Measurements from ENCODE around the gene EXOC6B. TPM values are rescaled to one million over a fixed set of nuclear protein-coding genes. Genes with fewer than 3 reads are reported as not detected.

Gene EXOC6B
- total RNA-seq, 2 donors from 2014 or later: 16.6 to 36.6 TPM

GRCh38 chr2:72142570-72143440, 683.0 kb downstream of the EXOC6B start:
- Histone ChIP-seq H3K27me3 (replicated peaks; ENCODE audit: insufficient read depth) (peaks cover 25% of the 10 kb centered on the region), H3K9me3 (no peaks in the 10 kb centered on the region), H3K4me1 (replicated peaks) (peaks cover 24% of the 10 kb centered on the region), H3K27ac (no peak overlapping the region), H3K4me3 (peak overlapping the region in 1 of 2 donors; percentile 5), H3K36me3 (no peaks in the 10 kb centered on the region)
- peak; percentile 42 for DNase-seq (ENCODE audit: low spot score)
- no peak for TF ChIP-seq POLR2AphosphoS5 (IDR thresholded peaks at IDR 0.05)
- no peak for TF ChIP-seq POLR2A (IDR thresholded peaks at IDR 0.05)
- no peak for TF ChIP-seq CTCF (IDR thresholded peaks at IDR 0.05)
- WGBS: 29% methylated on average over 48 of the region's 50 CpGs
- intact Hi-C loops (cut with DNase I): loop anchor here (5.0 kb wide), 1 partner anchor 341 kb away; no protein-coding TSS in a partner anchor

GRCh38 chr2:72141881-72142451, 683.9 kb downstream of the EXOC6B start:
- Histone ChIP-seq H3K36me3 (no peaks in the 10 kb centered on the region), H3K27me3 (replicated peaks; ENCODE audit: insufficient read depth) (peaks cover 16% of the 10 kb centered on the region), H3K9me3 (no peaks in the 10 kb centered on the region), H3K27ac (no peak overlapping the region), H3K4me1 (replicated peaks) (peaks cover 18% of the 10 kb centered on the region), H3K4me3 (no peak overlapping the region)
- intact Hi-C loops (cut with DNase I): loop anchor here (5.0 kb wide), 1 partner anchor 340 kb away; no protein-coding TSS in a partner anchor
- WGBS: 91% methylated on average over 13 of the region's 13 CpGs
- no peak for TF ChIP-seq POLR2A (IDR thresholded peaks at IDR 0.05)
- no peak for TF ChIP-seq POLR2AphosphoS5 (IDR thresholded peaks at IDR 0.05)
- no peak for TF ChIP-seq CTCF (IDR thresholded peaks at IDR 0.05)
- no peak for DNase-seq (ENCODE audit: low spot score)

- DNase-seq (ENCODE audit: low spot score): no peak
- WGBS: 93% methylated on average over 3 of the region's 5 CpGs
- H3K36me3 ChIP-seq: no peaks in the 10 kb centered on the region
- intact Hi-C loops (cut with DNase I): loop anchor here (5.0 kb wide), 1 partner anchor 339 kb away; no protein-coding TSS in a partner anchor
- H3K27ac ChIP-seq: no peak overlapping the region
- TF ChIP-seq POLR2A (IDR thresholded peaks at IDR 0.05): no peak
- TF ChIP-seq POLR2AphosphoS5 (IDR thresholded peaks at IDR 0.05): no peak
- TF ChIP-seq CTCF (IDR thresholded peaks at IDR 0.05): no peak
- no peak overlapping the region for H3K4me3 ChIP-seq
- H3K9me3 ChIP-seq: no peaks in the 10 kb centered on the region
- H3K27me3 ChIP-seq (replicated peaks; ENCODE audit: insufficient read depth): peaks cover 11% of the 10 kb centered on the region
- peaks cover 18% of the 10 kb centered on the region for H3K4me1 ChIP-seq (replicated peaks)
Observed at GRCh38 chr2:72141032-72141645, 684.7 kb downstream of the EXOC6B start.

GRCh38 chr2:72140621-72140960, 685.2 kb downstream of the EXOC6B start:
- no peak for DNase-seq (ENCODE audit: low spot score)
- no peak overlapping the region for H3K27ac ChIP-seq
- peaks cover 15% of the 10 kb centered on the region for H3K4me1 ChIP-seq (replicated peaks)
- TF ChIP-seq POLR2AphosphoS5 (IDR thresholded peaks at IDR 0.05) (no peak), POLR2A (IDR thresholded peaks at IDR 0.05) (no peak), CTCF (IDR thresholded peaks at IDR 0.05) (no peak)
- no peaks in the 10 kb centered on the region for H3K36me3 ChIP-seq
- no peak overlapping the region for H3K4me3 ChIP-seq
- no peaks in the 10 kb centered on the region for H3K9me3 ChIP-seq
- intact Hi-C loops (cut with DNase I): loop anchor here (5.0 kb wide), 1 partner anchor 338 kb away; no protein-coding TSS in a partner anchor
- WGBS: 95% methylated on average over 4 of the region's 4 CpGs
- H3K27me3 ChIP-seq (replicated peaks; ENCODE audit: insufficient read depth): peaks cover 8% of the 10 kb centered on the region

Data from prostate gland (tissue), 2 donors.